OCI-LY1 (cell line): ENCODE data around the gene ITK.
A peak's percentile ranks its signal among the peaks of the same experiment; 100 is the strongest.

Source experiments
- H2AFZ ChIP-seq: fragments of 200-600 bp; sonication (generic), shearing (Covaris generic); 2 replicates; pipeline ENCODE4 v1.6.0; 2014; ENCODE audit warnings: antibody characterized with exemption, mild to moderate bottlenecking, low read length
- H3F3A ChIP-seq: fragments of 200-600 bp; sonication (generic), shearing (Covaris generic); 2 replicates; pipeline ENCODE4 v1.6.0; 2014; ENCODE audit warnings: mild to moderate bottlenecking, antibody characterized with exemption, low read length, moderate library complexity; ENCODE audit not compliant: insufficient read depth
- H3K27ac ChIP-seq: fragments of 200-600 bp; sonication (generic); 2 replicates; pipeline ENCODE4 v1.5.1; 2014; ENCODE audit warnings: low read length, mixed run types, mild to moderate bottlenecking, low read depth; ENCODE audit not compliant: poor library complexity, severe bottlenecking
- H3K27me3 ChIP-seq: fragments of 200-600 bp; sonication (generic); 2 replicates; pipeline ENCODE4 v1.6.0; 2014; ENCODE audit warnings: antibody characterized with exemption, mild to moderate bottlenecking, low read length, moderate library complexity; ENCODE audit not compliant: insufficient read depth
- H3K36me3 ChIP-seq: fragments of 200-600 bp; sonication (generic); 2 replicates; pipeline ENCODE4 v1.6.1; 2014; ENCODE audit warnings: mild to moderate bottlenecking, antibody characterized with exemption, low read length, moderate library complexity, mixed read lengths; ENCODE audit not compliant: insufficient read depth
- H3K4me1 ChIP-seq: fragments of 200-600 bp; sonication (generic); 2 replicates; pipeline ENCODE4 v1.5.1; 2014; ENCODE audit warnings: mild to moderate bottlenecking, low read length, moderate library complexity; ENCODE audit not compliant: insufficient read depth, severe bottlenecking
- H3K4me2 ChIP-seq: fragments of 200-600 bp; sonication (generic), shearing (Covaris generic); 2 replicates; pipeline ENCODE4 v1.6.1; 2014; ENCODE audit warnings: low read length
- H3K4me3 ChIP-seq: fragments of 200-600 bp; sonication (generic); 2 replicates; pipeline ENCODE4 v1.5.1; 2014; ENCODE audit warnings: low read length, low read depth, mild to moderate bottlenecking, mixed read lengths; ENCODE audit not compliant: poor library complexity, severe bottlenecking
- H3K79me2 ChIP-seq: fragments of 200-600 bp; shearing (Covaris generic); 2 replicates; pipeline ENCODE4 v1.6.1; 2016; ENCODE audit warnings: mixed run types, low read length, mixed read lengths; ENCODE audit not compliant: insufficient read depth
- H3K9ac ChIP-seq: fragments of 200-600 bp; sonication (generic), shearing (Covaris generic); 2 replicates; pipeline ENCODE4 v1.6.1; 2014; ENCODE audit warnings: mild to moderate bottlenecking, low read length, mixed read lengths
- H3K9me2 ChIP-seq: fragments of 200-600 bp; sonication (generic), shearing (Covaris generic); 2 replicates; pipeline ENCODE4 v1.6.1; 2014; ENCODE audit warnings: low read depth, mild to moderate bottlenecking, low read length, mixed read lengths
- H3K9me3 ChIP-seq: fragments of 200-600 bp; shearing (Covaris generic); 2 replicates; pipeline ENCODE4 v1.6.1; 2014; ENCODE audit warnings: low read length, mixed read lengths
- H4K20me1 ChIP-seq: fragments of 200-600 bp; sonication (generic), shearing (Covaris generic); 2 replicates; pipeline ENCODE4 v1.6.0; 2016; ENCODE audit warnings: mild to moderate bottlenecking, low read length; ENCODE audit not compliant: insufficient read depth
- EZH2 ChIP-seq: fragments of 200-600 bp; sonication (generic), shearing (Covaris generic); IDR thresholded peaks from 2 replicates; pipeline ENCODE4 v1.8.0; 2017; ENCODE audit warnings: borderline replicate concordance, mixed run types, mild to moderate bottlenecking, antibody characterized with exemption, low read length, moderate library complexity, mixed read lengths
- TF ChIP-seq, protein P1 (sequence below): fragments of 200-600 bp; sonication (generic), shearing (Covaris generic); IDR thresholded peaks from 2 replicates; pipeline ENCODE4 v1.5.1; 2017; ENCODE audit warnings: mild to moderate bottlenecking, antibody characterized with exemption, low read length, moderate library complexity, mixed read lengths

Gene ITK

GRCh38 chr5:157289164-157289819 is 108.7 kb downstream of the ITK start:
- H3K27ac ChIP-seq = no peak overlapping the region
- peaks cover 15% of the 10 kb centered on the region for H3K79me2 ChIP-seq

DNA sequence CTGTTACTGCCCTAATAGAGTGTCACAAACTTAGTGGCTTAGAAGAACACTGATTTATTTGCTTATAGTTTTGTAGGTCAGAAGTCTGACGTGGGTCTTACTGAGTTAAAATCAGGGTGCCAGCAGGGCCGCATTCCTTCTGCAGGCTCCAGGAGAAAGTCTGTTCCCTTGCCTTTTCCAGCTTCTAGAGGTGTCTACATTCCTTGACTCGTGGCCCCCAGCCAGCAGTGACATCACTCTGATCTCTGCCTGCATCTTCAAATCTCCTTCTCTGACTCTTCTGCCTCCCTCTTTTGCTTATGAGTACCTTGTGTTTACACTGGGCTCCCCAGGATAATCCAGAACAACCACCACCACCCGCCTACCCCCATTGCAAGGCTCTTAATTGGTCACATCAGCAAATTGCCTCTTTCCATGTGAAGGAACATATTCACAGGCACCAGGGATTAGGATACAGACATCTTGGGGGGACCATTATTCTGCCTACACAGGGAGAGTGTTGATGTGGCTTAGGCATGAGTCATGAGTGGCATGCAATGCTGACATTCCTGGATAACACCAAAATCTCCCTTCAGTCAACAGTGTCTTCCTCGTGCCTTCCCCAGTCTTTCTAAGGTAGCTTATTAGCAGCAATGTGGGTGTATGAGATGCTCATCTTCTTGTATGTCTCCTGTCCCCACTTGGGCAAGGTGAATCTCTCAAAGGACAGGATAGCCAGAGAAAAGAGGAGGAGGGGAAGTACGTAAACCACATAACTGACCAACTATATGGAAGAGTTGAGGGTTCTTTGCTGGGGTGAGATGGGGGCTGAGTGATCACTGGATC is 109.7 kb downstream of the ITK start:
- no peaks in the 10 kb centered on the region for H3K9me2 ChIP-seq
- H3F3A ChIP-seq = no peaks in the 10 kb centered on the region
- peaks cover 90% of the 10 kb centered on the region for H3K36me3 ChIP-seq
- TF ChIP-seq, protein P1, sequence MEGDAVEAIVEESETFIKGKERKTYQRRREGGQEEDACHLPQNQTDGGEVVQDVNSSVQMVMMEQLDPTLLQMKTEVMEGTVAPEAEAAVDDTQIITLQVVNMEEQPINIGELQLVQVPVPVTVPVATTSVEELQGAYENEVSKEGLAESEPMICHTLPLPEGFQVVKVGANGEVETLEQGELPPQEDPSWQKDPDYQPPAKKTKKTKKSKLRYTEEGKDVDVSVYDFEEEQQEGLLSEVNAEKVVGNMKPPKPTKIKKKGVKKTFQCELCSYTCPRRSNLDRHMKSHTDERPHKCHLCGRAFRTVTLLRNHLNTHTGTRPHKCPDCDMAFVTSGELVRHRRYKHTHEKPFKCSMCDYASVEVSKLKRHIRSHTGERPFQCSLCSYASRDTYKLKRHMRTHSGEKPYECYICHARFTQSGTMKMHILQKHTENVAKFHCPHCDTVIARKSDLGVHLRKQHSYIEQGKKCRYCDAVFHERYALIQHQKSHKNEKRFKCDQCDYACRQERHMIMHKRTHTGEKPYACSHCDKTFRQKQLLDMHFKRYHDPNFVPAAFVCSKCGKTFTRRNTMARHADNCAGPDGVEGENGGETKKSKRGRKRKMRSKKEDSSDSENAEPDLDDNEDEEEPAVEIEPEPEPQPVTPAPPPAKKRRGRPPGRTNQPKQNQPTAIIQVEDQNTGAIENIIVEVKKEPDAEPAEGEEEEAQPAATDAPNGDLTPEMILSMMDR = no peak
- TF ChIP-seq EZH2 = no peak
- no peak overlapping the region for H3K9ac ChIP-seq
- peaks cover 16% of the 10 kb centered on the region for H3K4me1 ChIP-seq
- H3K79me2 ChIP-seq = peaks cover 5% of the 10 kb centered on the region; the same call in 1 of the 2 replicates
- peak overlapping the region; percentile 24 for H3K27ac ChIP-seq
- H3K4me2 ChIP-seq = no peak overlapping the region
- no peak overlapping the region for H3K4me3 ChIP-seq
- H3K27me3 ChIP-seq = no peaks in the 10 kb centered on the region
- H2AFZ ChIP-seq = no peak overlapping the region
- H3K9me3 ChIP-seq = no peaks in the 10 kb centered on the region
- H4K20me1 ChIP-seq = no peaks in the 10 kb centered on the region

More at GRCh38 chr5:157289164-157289819, 108.7 kb downstream of the ITK start:
- H3K4me2 ChIP-seq = no peak overlapping the region
- H3K4me1 ChIP-seq = peaks cover 21% of the 10 kb centered on the region
- H3K9me3 ChIP-seq = no peaks in the 10 kb centered on the region
- H3K9me2 ChIP-seq = no peaks in the 10 kb centered on the region
- no peak overlapping the region for H3K4me3 ChIP-seq
- H3K9ac ChIP-seq = no peak overlapping the region
- H4K20me1 ChIP-seq = no peaks in the 10 kb centered on the region
- H3F3A ChIP-seq = no peaks in the 10 kb centered on the region
- TF ChIP-seq EZH2 = no peak
- TF ChIP-seq, protein P1 = no peak
- no peaks in the 10 kb centered on the region for H3K27me3 ChIP-seq
- H3K36me3 ChIP-seq = peaks cover 87% of the 10 kb centered on the region
- H2AFZ ChIP-seq = no peak overlapping the region

GRCh38 chr5:157290981-157291711 is 110.5 kb downstream of the ITK start:
- no peaks in the 10 kb centered on the region for H3K27me3 ChIP-seq
- H2AFZ ChIP-seq = no peak overlapping the region
- no peaks in the 10 kb centered on the region for H3K9me2 ChIP-seq
- no peaks in the 10 kb centered on the region for H3K79me2 ChIP-seq
- no peaks in the 10 kb centered on the region for H3K9me3 ChIP-seq
- no peak overlapping the region for H3K9ac ChIP-seq
- no peak overlapping the region for H3K4me3 ChIP-seq
- H3K4me2 ChIP-seq = no peak overlapping the region
- H4K20me1 ChIP-seq = no peaks in the 10 kb centered on the region
- peaks cover 92% of the 10 kb centered on the region for H3K36me3 ChIP-seq
- peaks cover 16% of the 10 kb centered on the region for H3K4me1 ChIP-seq
- no peaks in the 10 kb centered on the region for H3F3A ChIP-seq
- TF ChIP-seq, protein P1 = no peak
- no peak for TF ChIP-seq EZH2
- peak overlapping the region; percentile 24 for H3K27ac ChIP-seq
